GM12878 (cell line): Measurements from ENCODE around the gene TIPARP. TPM values are rescaled to one million over a fixed set of nuclear protein-coding genes. Genes with fewer than 3 reads are reported as not detected.

Source experiments
- ATAC-seq: fragments of 200-7000 bp; cut with Tn5 transposase; 3 replicates; pipeline ENCODE4 v1.9.1; 2020; ENCODE audit warnings: mild to moderate bottlenecking, moderate library complexity
- BruUV-seq: library from RNA; stranded (reverse); fragments of 400-500 nt; replicated peaks from 2 replicates; lab custom pipeline; 2021; lab: Mats Ljungman, UMichigan
- CTCF ChIA-PET: fragments of 300-600 bp; sonication (Branson Sonifier 250); formaldehyde crosslinking; extraction: SDS; loops from one replicate; lab custom pipeline; 2021; ENCODE audit warnings: inconsistent platforms; lab: Yijun Ruan, JAX
- POLR2A ChIA-PET: fragments of 350-600 bp; formaldehyde crosslinking; extraction: SDS; loops from one replicate; lab custom pipeline; 2021; ENCODE audit warnings: inconsistent platforms; lab: Charles Lee
- RAD21 ChIA-PET: fragments of 300-600 bp; sonication (Branson Sonifier 250); formaldehyde crosslinking; loops from one replicate; lab custom pipeline; 2023; ENCODE audit warnings: antibody characterized with exemption; ENCODE audit not compliant: unreplicated experiment; lab: Charles Lee
- SMC1A ChIA-PET: fragments of 300-600 bp; sonication (Branson Sonifier 250); formaldehyde crosslinking; loops from one replicate; lab custom pipeline; 2023; ENCODE audit not compliant: unreplicated experiment, uncharacterized antibody; lab: Charles Lee
- DNase-seq: peaks from one replicate; pipeline ENCODE4 v3.0.0-alpha.2; 2011; ENCODE audit warnings: low read depth, low spot score
- FAIRE-seq: peaks from 3 replicates; lab custom pipeline; 2011; peaks lifted over from hg19 to GRCh38; lab: Jason Lieb, UNC
- H2AFZ ChIP-seq: 2 replicates; pipeline ENCODE4 v1.6.0; 2011; ENCODE audit warnings: low read depth, low read length, control low read depth; ENCODE audit not compliant: control insufficient read depth
- H3K27ac ChIP-seq: 2 replicates; pipeline ENCODE4 v1.5.1; 2011; ENCODE audit warnings: control low read depth; ENCODE audit not compliant: control insufficient read depth, insufficient read depth
- H3K27me3 ChIP-seq, 2 experiments: replicated peaks in 1 of 2; 2 replicates each; pipeline versions ENCODE4 v1.6.0 to v1.6.1; 2011; ENCODE audit warnings: low read length in 1 of 2; ENCODE audit not compliant: control insufficient read depth in 2 of 2, insufficient read depth in 2 of 2
- H3K36me3 ChIP-seq, 2 experiments: 2 replicates each; pipeline ENCODE4 v1.5.1; 2011; ENCODE audit warnings: low read length in 1 of 2; ENCODE audit not compliant: control insufficient read depth in 2 of 2, insufficient read depth in 2 of 2
- H3K4me1 ChIP-seq: 2 replicates; pipeline ENCODE4 v1.6.1; 2011; ENCODE audit warnings: mild to moderate bottlenecking, low read length, moderate library complexity, mixed read lengths; ENCODE audit not compliant: control insufficient read depth, insufficient read depth
- H3K4me2 ChIP-seq: 2 replicates; pipeline ENCODE4 v1.6.0; 2011; ENCODE audit warnings: control low read depth; ENCODE audit not compliant: control insufficient read depth, insufficient read depth
- H3K4me3 ChIP-seq: fragments of 200-600 bp; sonication (generic); 2 replicates; pipeline ENCODE4 v1.5.1; 2016
- H3K79me2 ChIP-seq: 2 replicates; pipeline ENCODE4 v1.6.0; 2011; ENCODE audit warnings: low read length; ENCODE audit not compliant: control insufficient read depth, insufficient read depth
- H3K9ac ChIP-seq: 2 replicates; pipeline ENCODE4 v1.8.0; 2011; ENCODE audit warnings: low read length, control low read depth, mixed read lengths; ENCODE audit not compliant: control insufficient read depth, insufficient read depth
- H3K9me3 ChIP-seq: replicated peaks from 3 replicates; pipeline ENCODE4 v1.5.1; 2011; ENCODE audit warnings: mild to moderate bottlenecking, low read length; ENCODE audit not compliant: control insufficient read depth, insufficient read depth
- H4K20me1 ChIP-seq: 2 replicates; pipeline ENCODE4 v1.6.0; 2011; ENCODE audit not compliant: control insufficient read depth, insufficient read depth
- BHLHE40 ChIP-seq, 2 experiments: fragments of 450-650 bp in 1 of 2; IDR thresholded peaks; 2 replicates each; pipeline ENCODE4 v1.6.1; 2011 to 2017; ENCODE audit warnings: low read depth in 2 of 2, borderline replicate concordance in 1 of 2, improper control_type of control experiment in 1 of 2, low read length in 1 of 2, mild to moderate bottlenecking in 1 of 2
- CBFB ChIP-seq: IDR thresholded peaks from 2 replicates; pipeline ENCODE4 v1.6.1; 2016; ENCODE audit warnings: antibody characterized with exemption, low read depth
- CBX3 ChIP-seq: fragments of 200-600 bp; sonication (generic); IDR thresholded peaks from 2 replicates; pipeline ENCODE4 v1.6.1; 2016; ENCODE audit warnings: low read depth, borderline replicate concordance
- CEBPZ ChIP-seq: fragments of 150-350 bp; IDR thresholded peaks from 2 replicates; pipeline ENCODE4 v1.6.1; 2016; ENCODE audit warnings: low read depth, low read length
- GABPA ChIP-seq: IDR thresholded peaks from 2 replicates; pipeline ENCODE4 v1.6.1; 2014; ENCODE audit warnings: antibody characterized with exemption, low read depth, mild to moderate bottlenecking, inconsistent platforms
- JUNB ChIP-seq: IDR thresholded peaks from 2 replicates; pipeline ENCODE4 v1.6.1; 2016; ENCODE audit warnings: antibody characterized with exemption, mild to moderate bottlenecking
- NR2F1 ChIP-seq: fragments of 450-650 bp; conservative IDR thresholded peaks from 2 replicates; pipeline ENCODE4 v1.6.1; 2017; ENCODE audit warnings: mild to moderate bottlenecking
- NRF1 ChIP-seq: conservative IDR thresholded peaks from 2 replicates; pipeline ENCODE4 v1.6.1; 2011; ENCODE audit warnings: mild to moderate bottlenecking, low read depth, low read length, improper control_type of control experiment
- RCOR1 ChIP-seq: conservative IDR thresholded peaks from 2 replicates; pipeline ENCODE4 v1.6.1; 2012; ENCODE audit warnings: low read depth, low read length, improper control_type of control experiment
- REST ChIP-seq: IDR thresholded peaks from 2 replicates; pipeline ENCODE4 v1.6.1; 2012; ENCODE audit warnings: mild to moderate bottlenecking, low read depth, low read length
- STAT1 ChIP-seq: fragments of 450-650 bp; conservative IDR thresholded peaks from 2 replicates; pipeline ENCODE4 v1.6.1; 2014; ENCODE audit warnings: antibody characterized with exemption, mild to moderate bottlenecking
- TAF1 ChIP-seq: IDR thresholded peaks from 2 replicates; pipeline ENCODE4 v1.6.1; 2011; ENCODE audit warnings: mild to moderate bottlenecking, low read depth, low read length, borderline replicate concordance
- ZBTB4 ChIP-seq: fragments of 450-650 bp; formaldehyde crosslinking; IDR thresholded peaks from 2 replicates; pipeline ENCODE4 v1.4.0; 2022; ENCODE audit warnings: mild to moderate bottlenecking, moderate library complexity
- in situ Hi-C: fragments of 300-500 bp; cut with MboI; formaldehyde crosslinking; loops from 9 replicates; pipeline ENCODE4 v1.14.3; 2018; ENCODE audit warnings: mixed read lengths
- intact Hi-C: fragments of 100-400 bp; cut with micrococcal nuclease; formaldehyde crosslinking; loops from one replicate; pipeline ENCODE4 v1.14.2; 2022; ENCODE audit not compliant: unreplicated experiment
- polyA plus RNA-seq, 11 experiments: library from polyadenylated mRNA; depleted of rRNA in 4 of 11; unstranded in 6 of 11; stranded (reverse) in 5 of 11; fragments of >200 nt; fragmentation: Nextera tagmentation in 4 of 11; fragmentation: Illumina TruSeq in 1 of 11; extraction: Ambion mirVana in 4 of 11; extraction: Trizol in 1 of 11; gene quantifications; 1 replicate in 1 of 11; 2 replicates in 10 of 11; pipeline versions ENCODE4 v1.2.1 to v1.2.3, GENCODE V29; 2011 to 2016; ENCODE audit warnings: inconsistent platforms in 2 of 11, missing spikeins in 2 of 11, low read depth in 1 of 11
- total RNA-seq, 4 experiments: library from RNA; depleted of rRNA in 3 of 4; stranded (reverse); fragments of >200 nt in 3 of 4; fragmentation: Illumina TruSeq in 1 of 4; extraction: Trizol in 1 of 4; gene quantifications; 2 replicates each; pipeline versions ENCODE4 v1.2.1 to v1.2.3, GENCODE V29; 2013 to 2021

TIPARP gene
- total and polyA plus RNA-seq, 10 of the 15 experiments (the other 5 are each of a cell fraction or from before 2014, with no cell fraction given) = 3.2 to 21.5 (median 12.0) TPM

- RAD21 ChIA-PET = no interaction called here
- FAIRE-seq (no peak), DNase-seq (no peak), ATAC-seq (no peak)
- CTCF ChIA-PET = interaction anchor here (1.2 kb wide), 1 partner anchor 34 kb away, joined by 6 read pairs; no protein-coding TSS in a partner anchor
- no TSS peak for BruUV-seq
- Histone ChIP-seq H3K9me3 (no peaks in the 10 kb centered on the region), H2AFZ (no peak overlapping the region), H3K79me2 (no peaks in the 10 kb centered on the region), H3K4me3 (no peak overlapping the region), H3K36me3 (no peaks in the 10 kb centered on the region), H3K4me2 (no peak overlapping the region), H3K4me1 (peaks cover 19% of the 10 kb centered on the region), H4K20me1 (no peaks in the 10 kb centered on the region), H3K9ac (no peak overlapping the region), H3K27ac (no peak overlapping the region), H3K27me3 (no peaks in the 10 kb centered on the region)
- SMC1A ChIA-PET = no interaction called here
- in situ Hi-C loops = no loop called here
- no peak for TF ChIP-seq JUNB
- no peak for TF ChIP-seq GABPA
- no peak for TF ChIP-seq NRF1
- no peak for TF ChIP-seq CBFB
- no peak for TF ChIP-seq TAF1
- TF ChIP-seq NR2F1 = no peak
- no peak for TF ChIP-seq STAT1
- TF ChIP-seq CBX3 = no peak
- TF ChIP-seq BHLHE40 (IDR thresholded peaks at IDR 0.05; ENCODE audit: borderline replicate concordance in 1 of 2, low read depth in 2 of 2, low read length in 1 of 2) = no peak
- TF ChIP-seq RCOR1 = no peak
- TF ChIP-seq CEBPZ = no peak
- no peak for TF ChIP-seq ZBTB4 (CRISPR knock-in tag)
- no peak for TF ChIP-seq REST
- POLR2A ChIA-PET = no interaction called here
- intact Hi-C loops = no loop called here
These were observed 34.9 kb upstream of the TIPARP start for GRCh38 chr3:156639414-156640023.
